Measurements from ENCODE around the gene GLT6D1.

The GLT6D1 gene

DNA sequence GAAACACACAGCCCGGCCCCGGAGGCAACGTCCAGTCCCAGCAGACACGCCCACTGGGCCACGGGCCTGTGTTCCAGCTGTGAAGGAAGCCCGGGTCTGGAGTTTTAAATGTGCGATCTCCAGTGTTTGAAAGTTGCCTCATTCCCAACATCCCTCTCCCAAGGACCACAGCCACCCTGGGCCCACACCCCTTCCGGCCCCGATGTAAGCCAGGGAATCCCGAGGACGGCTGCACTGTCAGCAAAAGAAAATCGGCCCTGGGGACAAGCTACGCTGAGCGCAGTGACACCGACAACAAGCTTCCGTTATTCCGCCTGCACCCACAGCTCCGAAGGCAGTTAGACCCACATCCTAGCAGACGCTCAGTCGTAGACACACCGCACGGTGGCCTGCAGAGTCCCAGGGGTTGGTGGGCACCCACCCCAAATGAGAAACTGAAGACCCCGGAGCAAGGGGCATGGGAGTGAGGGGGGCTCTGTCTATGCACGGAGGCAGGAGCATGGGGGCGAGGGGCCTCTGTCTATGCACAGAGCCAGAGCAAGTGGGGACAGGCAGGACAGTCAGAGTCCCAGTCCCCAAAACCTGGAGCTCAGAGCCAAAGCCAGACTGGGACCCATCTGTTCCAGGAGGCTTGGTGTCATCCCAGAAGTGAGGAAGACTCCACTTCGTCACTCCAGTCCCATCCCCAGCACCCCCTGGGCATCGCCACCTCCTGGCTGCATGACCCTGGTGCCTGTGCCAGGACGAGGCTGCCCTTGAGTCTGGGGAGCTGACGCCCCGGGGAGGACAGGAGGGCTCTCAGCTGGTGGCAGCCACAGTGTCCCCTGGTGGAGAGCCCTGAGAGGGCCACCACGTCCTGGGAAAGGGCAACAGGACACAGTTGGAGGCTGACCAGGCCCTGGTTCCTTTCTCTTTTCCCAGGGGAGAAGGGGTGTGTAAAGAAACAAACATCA is 23.4 kb downstream of the GLT6D1 start:
- H3K9me3 ChIP-seq (ENCODE audit: control insufficient read depth, low read length): no peaks in the 10 kb centered on the region
- H3K27me3 ChIP-seq (ENCODE audit: control insufficient read depth, insufficient read depth, low read length): no peaks in the 10 kb centered on the region
- no peaks in the 10 kb centered on the region for H3K4me1 ChIP-seq (ENCODE audit: control insufficient read depth, insufficient read depth, low read length)

GRCh38 chr9:135614821-135615665 is 24.3 kb downstream of the GLT6D1 start:
- no peaks in the 10 kb centered on the region for H3K27me3 ChIP-seq (ENCODE audit: control insufficient read depth, insufficient read depth, low read length)

More for the DNA sequence above, 23.4 kb downstream of the GLT6D1 start:
- H3K36me3 ChIP-seq (ENCODE audit: control insufficient read depth, insufficient read depth, low read length): no peaks in the 10 kb centered on the region
- no peak overlapping the region for H3K4me3 ChIP-seq (ENCODE audit: low read length)
- no peak overlapping the region for H3K9ac ChIP-seq (ENCODE audit: low read length)

DNA sequence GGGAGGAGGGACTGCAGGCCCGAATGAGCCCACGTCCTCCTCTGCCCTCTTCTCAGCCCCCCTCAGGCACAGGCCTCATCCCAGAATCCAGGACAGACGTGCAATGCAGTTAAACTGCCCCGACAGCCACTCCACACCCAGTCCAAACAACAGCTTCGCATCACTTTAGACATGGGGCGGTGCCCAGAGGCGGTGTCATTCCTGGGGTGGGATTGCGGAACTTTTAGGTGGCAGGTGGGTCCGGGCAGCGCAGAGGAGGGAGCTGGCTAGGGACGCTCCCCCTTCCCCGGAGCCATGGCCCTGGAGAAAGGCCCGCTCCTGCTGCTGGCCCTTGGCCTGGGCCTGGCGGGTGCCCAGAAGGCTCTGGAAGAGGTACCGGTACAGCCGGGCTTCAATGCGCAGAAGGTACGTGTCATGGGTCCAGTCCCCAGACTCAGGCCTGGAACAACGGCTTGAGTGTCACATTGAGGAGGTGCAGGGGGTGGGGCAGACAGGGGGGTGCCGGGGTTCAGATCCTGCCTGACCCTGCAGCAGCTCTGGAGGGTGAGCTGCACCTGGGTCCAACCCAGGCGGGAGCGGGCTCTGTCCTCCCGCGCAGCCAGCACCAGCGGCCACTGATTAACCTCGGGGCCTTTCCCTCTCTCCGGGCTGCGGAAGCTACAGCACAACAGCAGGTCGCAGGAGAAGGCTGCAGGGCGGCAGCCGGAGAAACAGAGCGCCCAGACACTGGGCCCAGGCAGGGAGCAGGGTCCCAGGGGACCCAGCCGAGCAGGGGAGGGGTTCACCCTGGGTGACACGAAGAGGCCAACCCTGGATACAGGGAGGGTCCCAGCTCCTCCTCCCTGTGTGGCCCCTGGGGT is 25.2 kb downstream of the GLT6D1 start:
- Histone ChIP-seq H3K4me1 (ENCODE audit: control insufficient read depth, insufficient read depth, low read length) (no peaks in the 10 kb centered on the region), H3K27me3 (ENCODE audit: control insufficient read depth, insufficient read depth, low read length) (no peaks in the 10 kb centered on the region), H3K36me3 (ENCODE audit: control insufficient read depth, insufficient read depth, low read length) (no peaks in the 10 kb centered on the region), H3K9me3 (ENCODE audit: control insufficient read depth, low read length) (no peaks in the 10 kb centered on the region), H3K4me3 (ENCODE audit: low read length) (no peak overlapping the region), H3K9ac (ENCODE audit: low read length) (no peak overlapping the region)

More at GRCh38 chr9:135614821-135615665, 24.3 kb downstream of the GLT6D1 start:
- no peaks in the 10 kb centered on the region for H3K36me3 ChIP-seq (ENCODE audit: control insufficient read depth, insufficient read depth, low read length)
- H3K4me3 ChIP-seq (ENCODE audit: low read length): no peak overlapping the region
- H3K4me1 ChIP-seq (ENCODE audit: control insufficient read depth, insufficient read depth, low read length): no peaks in the 10 kb centered on the region
- no peak overlapping the region for H3K9ac ChIP-seq (ENCODE audit: low read length)
- no peaks in the 10 kb centered on the region for H3K9me3 ChIP-seq (ENCODE audit: control insufficient read depth, low read length)

DNA sequence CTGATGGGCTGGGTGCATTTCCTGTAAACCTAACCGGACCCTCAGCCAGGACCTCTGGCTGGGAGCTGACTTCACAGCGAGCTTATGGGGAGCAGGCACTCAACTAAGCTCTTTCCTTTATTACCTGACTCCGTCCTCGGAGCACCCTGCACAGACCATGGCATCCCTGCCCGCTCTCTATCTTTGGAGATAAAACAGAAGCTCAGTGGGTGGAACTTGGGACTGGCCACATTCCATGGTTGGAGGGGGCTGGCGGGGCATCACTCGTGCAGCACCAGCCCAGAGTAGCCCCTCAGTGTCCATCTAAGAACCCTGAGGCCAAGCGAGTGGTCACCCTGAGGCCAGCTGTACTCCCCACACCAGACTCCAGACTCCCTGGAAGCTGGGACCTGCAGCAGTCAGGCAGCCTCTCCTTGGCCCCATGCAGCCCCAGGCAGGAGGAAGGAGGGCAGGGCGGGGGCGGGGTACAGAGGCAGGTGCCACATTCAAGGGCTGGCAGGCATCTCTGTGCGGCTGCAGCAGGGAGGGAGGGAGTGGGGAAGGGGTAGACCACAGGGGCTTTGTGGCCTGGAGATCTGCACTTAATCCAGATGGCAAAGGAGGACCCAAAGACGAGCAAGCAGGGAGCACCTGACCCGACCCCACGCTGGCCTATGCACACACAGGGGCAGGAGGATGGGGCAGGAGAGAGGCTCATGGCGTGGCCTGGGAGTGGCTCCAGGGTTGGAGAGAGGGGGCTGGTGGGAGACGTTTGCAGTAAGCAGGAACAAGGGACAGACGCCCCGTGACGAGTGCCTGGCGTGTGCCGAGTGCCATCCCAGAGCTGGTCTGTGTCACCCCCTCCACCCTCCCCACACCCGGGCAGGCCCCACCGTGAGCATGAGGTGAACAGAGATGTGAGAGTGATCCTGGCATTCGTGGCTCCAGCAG is 26.1 kb downstream of the GLT6D1 start:
- no peak overlapping the region for H3K4me3 ChIP-seq (ENCODE audit: low read length)
- H3K9me3 ChIP-seq (ENCODE audit: control insufficient read depth, low read length): no peaks in the 10 kb centered on the region
- no peaks in the 10 kb centered on the region for H3K36me3 ChIP-seq (ENCODE audit: control insufficient read depth, insufficient read depth, low read length)
- no peaks in the 10 kb centered on the region for H3K27me3 ChIP-seq (ENCODE audit: control insufficient read depth, insufficient read depth, low read length)
- H3K9ac ChIP-seq (ENCODE audit: low read length): no peak overlapping the region
- no peaks in the 10 kb centered on the region for H3K4me1 ChIP-seq (ENCODE audit: control insufficient read depth, insufficient read depth, low read length)

- no peaks in the 10 kb centered on the region for H3K9me3 ChIP-seq (ENCODE audit: control insufficient read depth, low read length)
- no peaks in the 10 kb centered on the region for H3K4me1 ChIP-seq (ENCODE audit: control insufficient read depth, insufficient read depth, low read length)
- H3K27me3 ChIP-seq (ENCODE audit: control insufficient read depth, insufficient read depth, low read length): no peaks in the 10 kb centered on the region
- H3K4me3 ChIP-seq (ENCODE audit: low read length): no peak overlapping the region
- no peak overlapping the region for H3K9ac ChIP-seq (ENCODE audit: low read length)
- no peaks in the 10 kb centered on the region for H3K36me3 ChIP-seq (ENCODE audit: control insufficient read depth, insufficient read depth, low read length)
Measured at GRCh38 chr9:135612437-135612836, 26.9 kb downstream of the GLT6D1 start.

- Histone ChIP-seq H3K9ac (ENCODE audit: low read length) (no peak overlapping the region), H3K27me3 (ENCODE audit: control insufficient read depth, insufficient read depth, low read length) (no peaks in the 10 kb centered on the region), H3K9me3 (ENCODE audit: control insufficient read depth, low read length) (no peaks in the 10 kb centered on the region), H3K4me1 (ENCODE audit: control insufficient read depth, insufficient read depth, low read length) (no peaks in the 10 kb centered on the region), H3K4me3 (ENCODE audit: low read length) (no peak overlapping the region), H3K36me3 (ENCODE audit: control insufficient read depth, insufficient read depth, low read length) (no peaks in the 10 kb centered on the region)
Measured at GRCh38 chr9:135611875-135612209, 27.5 kb downstream of the GLT6D1 start.

GRCh38 chr9:135611142-135611874 is 28.0 kb downstream of the GLT6D1 start:
- Histone ChIP-seq H3K4me1 (ENCODE audit: control insufficient read depth, insufficient read depth, low read length) (no peaks in the 10 kb centered on the region), H3K27me3 (ENCODE audit: control insufficient read depth, insufficient read depth, low read length) (no peaks in the 10 kb centered on the region), H3K36me3 (ENCODE audit: control insufficient read depth, insufficient read depth, low read length) (no peaks in the 10 kb centered on the region), H3K9ac (ENCODE audit: low read length) (no peak overlapping the region), H3K9me3 (ENCODE audit: control insufficient read depth, low read length) (no peaks in the 10 kb centered on the region), H3K4me3 (ENCODE audit: low read length) (no peak overlapping the region)

- no peak overlapping the region for H3K4me3 ChIP-seq (ENCODE audit: low read length)
- no peaks in the 10 kb centered on the region for H3K9me3 ChIP-seq (ENCODE audit: control insufficient read depth, low read length)
- no peaks in the 10 kb centered on the region for H3K4me1 ChIP-seq (ENCODE audit: control insufficient read depth, insufficient read depth, low read length)
- H3K9ac ChIP-seq (ENCODE audit: low read length): no peak overlapping the region
- H3K36me3 ChIP-seq (ENCODE audit: control insufficient read depth, insufficient read depth, low read length): no peaks in the 10 kb centered on the region
- no peaks in the 10 kb centered on the region for H3K27me3 ChIP-seq (ENCODE audit: control insufficient read depth, insufficient read depth, low read length)
Measured at GRCh38 chr9:135610290-135611141, 28.8 kb downstream of the GLT6D1 start.

- H3K9ac ChIP-seq (ENCODE audit: low read length): no peak overlapping the region
- H3K9me3 ChIP-seq (ENCODE audit: control insufficient read depth, low read length): no peaks in the 10 kb centered on the region
- H3K4me1 ChIP-seq (ENCODE audit: control insufficient read depth, insufficient read depth, low read length): no peaks in the 10 kb centered on the region
- no peaks in the 10 kb centered on the region for H3K27me3 ChIP-seq (ENCODE audit: control insufficient read depth, insufficient read depth, low read length)
- H3K36me3 ChIP-seq (ENCODE audit: control insufficient read depth, insufficient read depth, low read length): no peaks in the 10 kb centered on the region
- no peak overlapping the region for H3K4me3 ChIP-seq (ENCODE audit: low read length)
Measured at GRCh38 chr9:135609366-135609955, 29.9 kb downstream of the GLT6D1 start.

- H3K27me3 ChIP-seq (ENCODE audit: control insufficient read depth, insufficient read depth, low read length): peaks cover 2% of the 10 kb centered on the region
- H3K4me3 ChIP-seq (ENCODE audit: low read length): no peak overlapping the region
- H3K9me3 ChIP-seq (ENCODE audit: control insufficient read depth, low read length): no peaks in the 10 kb centered on the region
- no peaks in the 10 kb centered on the region for H3K4me1 ChIP-seq (ENCODE audit: control insufficient read depth, insufficient read depth, low read length)
- no peak overlapping the region for H3K9ac ChIP-seq (ENCODE audit: low read length)
- no peaks in the 10 kb centered on the region for H3K36me3 ChIP-seq (ENCODE audit: control insufficient read depth, insufficient read depth, low read length)
Measured at GRCh38 chr9:135608999-135609317, 30.4 kb downstream of the GLT6D1 start.

Data from mucosa of stomach (tissue), 1 donor.